Heart right ventricle (tissue), 16 donors: ENCODE data around the gene NFIB. TPM values are rescaled to one million over a fixed set of nuclear protein-coding genes. Genes with fewer than 3 reads are reported as not detected.

Experiments used
- ATAC-seq, 8 donors: fragments of 200-7000 bp; cut with Tn5 transposase; one replicate each; pipeline ENCODE4 v1.9.1; 2020; ENCODE audit warnings: mild to moderate bottlenecking in 8 of 8, moderate library complexity in 8 of 8, moderate number of reproducible peaks in 1 of 8
- DNase-seq, 2 donors: peaks; one replicate each; pipeline ENCODE4 v3.0.0-alpha.2; 2020
- H3K27ac ChIP-seq, 10 donors: fragments of 200-600 bp; sonication (generic) in 2 of 10; one replicate each; pipeline versions ENCODE4 v1.5.0 to v1.8.0; 2020 to 2022; ENCODE audit warnings: mild to moderate bottlenecking in 3 of 10
- H3K27me3 ChIP-seq, 7 donors: fragments of 200-600 bp; one replicate each; pipeline ENCODE4 v1.8.0; 2021 to 2022; ENCODE audit warnings: mild to moderate bottlenecking in 2 of 7
- H3K36me3 ChIP-seq, 9 donors: fragments of 200-600 bp; sonication (generic) in 1 of 9; one replicate each; pipeline versions ENCODE4 v1.5.0 to v1.8.0; 2020 to 2022; ENCODE audit warnings: mild to moderate bottlenecking in 2 of 9
- H3K4me1 ChIP-seq, 9 donors: fragments of 200-600 bp; sonication (generic) in 1 of 9; one replicate each; pipeline versions ENCODE4 v1.5.0 to v1.8.0; 2020 to 2022; ENCODE audit warnings: mild to moderate bottlenecking in 4 of 9
- H3K4me3 ChIP-seq, 10 donors: fragments of 200-600 bp; sonication (generic) in 2 of 10; one replicate each; pipeline versions ENCODE4 v1.5.0 to v1.8.0; 2020 to 2022; ENCODE audit warnings: mild to moderate bottlenecking in 7 of 10, moderate library complexity in 2 of 10
- H3K9me3 ChIP-seq, 11 donors: fragments of 200-600 bp in 10 of 11; sonication (generic) in 2 of 11; one replicate each; pipeline versions ENCODE4 v1.5.0 to v1.8.0; 2013 to 2022; ENCODE audit warnings: mild to moderate bottlenecking in 2 of 11, control low read depth in 1 of 11, moderate library complexity in 1 of 11
- CTCF ChIP-seq, 9 donors: fragments of 200-600 bp; sonication (generic) in 2 of 9; IDR thresholded peaks; one replicate each; pipeline versions ENCODE4 v1.5.0 to v1.8.0; 2021 to 2022; ENCODE audit warnings: antibody characterized with exemption in 9 of 9, mild to moderate bottlenecking in 5 of 9, moderate library complexity in 1 of 9
- WGBS, 2 donors: extraction: QIAGEN DNeasy Blood & Tissue Kit; methylation state at CpG; one replicate each; pipeline ENCODE4 v1.1.7; 2013; ENCODE audit warnings: inconsistent platforms in 1 of 2; 5-methylcytosine and 5-hydroxymethylcytosine counted together
- intact Hi-C, 10 donors: fragments of 100-400 bp; cut with DNase I; formaldehyde crosslinking; loops; one replicate each; pipeline versions ENCODE4 v1.11.1 to v1.14.2; 2022
- polyA plus RNA-seq, 2 donors: library from polyadenylated mRNA; stranded (reverse); fragments of 200-250 nt; gene quantifications; one replicate each; pipeline ENCODE4 v1.2.3, GENCODE V29; 2013
- total RNA-seq, 10 donors: library from RNA; stranded (reverse); fragmentation: NEBNext Ultra II Directional in 3 of 10; extraction: Animal tissue kit (Norgen Biotek cat#: 25700) in 3 of 10; gene quantifications; one replicate each; pipeline versions ENCODE4 v1.2.1 to v1.2.4, GENCODE V29; 2021 to 2023
- donor health status: Arrhythmogenic right ventricular cardiomyopathy.
- donor health status: ischemic (EF 13 %, LVEDD 7.1; RV severe dilation, severe dysfunction).
- donor health status: healthy with polysubstance abuse.
- donor health status: DM: no; HTN: yes; CAD: no.
- donor health status: DM: no; HTN: no; CAD: no.
- donor health status: ischemic (EF 25% LVEDD 6.9; RV normal size, moderate dysfunction).
- donor health status: ischemic (EF 25% LVEDD 5.7; RV mildly dilated, moderate dysfunction).
- donor health status: healthy.
- donor health status: DM: yes; HTN: yes; CAD: no.
- donor health status: Ischemic cardiomyopathy.
- donor health status: ischemic (EF 35%, LVEDD 5.7; RV mildly dilated, moderate dysfunction).
- donor health status: nonischemic (EF 11% LVEDD 7.7; RV severe dilation, severe dysfunction).
- donor health status: DM: yes; HTN: yes; CAD: no.
- donor health status: PGD.
- donor health status: ischemic (EF 29% LVEDD 5.4; RV normal size, mild dysfunction).
- donor health status: nonischemic (EF 23%, LVEDD 6.1; RV moderate dilation, normal function).

The NFIB gene
- total and polyA plus RNA-seq, 12 donors: 16.7 to 145 (median 124) TPM

- TF ChIP-seq CTCF (IDR thresholded peaks at IDR 0.05): no peak
- intact Hi-C loops: no loop called here
- DNase-seq (no peak), ATAC-seq (no peak)
- Histone ChIP-seq H3K27ac (no peak overlapping the region), H3K36me3 (peaks cover 0 to 37% (median 0%) of the 10 kb centered on the region in 9 donors), H3K4me3 (no peak overlapping the region), H3K27me3 (no peaks in the 10 kb centered on the region), H3K9me3 (no peaks in the 10 kb centered on the region), H3K4me1 (peaks cover 0 to 28% (median 5%) of the 10 kb centered on the region in 9 donors)
- 84 to 89% methylated on average over 2 of the region's 2 CpGs for WGBS, 2 donors
Measured at GRCh38 chr9:14141699-14142098, 172.2 kb downstream of the NFIB start.

GRCh38 chr9:14140096-14140697 is 173.7 kb downstream of the NFIB start:
- peaks cover 0 to 32% (median 0%) of the 10 kb centered on the region in 9 donors for H3K36me3 ChIP-seq
- H3K4me1 ChIP-seq: peaks cover 0 to 28% (median 5%) of the 10 kb centered on the region in 9 donors
- H3K27ac ChIP-seq: no peak overlapping the region
- DNase-seq: no peak
- intact Hi-C loops: no loop called here
- TF ChIP-seq CTCF (IDR thresholded peaks at IDR 0.05): no peak
- no peak overlapping the region for H3K4me3 ChIP-seq
- ATAC-seq: peak in 1 of 8 donors; percentile 41
- no peaks in the 10 kb centered on the region for H3K27me3 ChIP-seq
- H3K9me3 ChIP-seq: no peaks in the 10 kb centered on the region

- DNase-seq: no peak
- Histone ChIP-seq H3K36me3 (peaks cover 0 to 32% (median 0%) of the 10 kb centered on the region in 9 donors), H3K4me3 (no peak overlapping the region), H3K27ac (no peak overlapping the region), H3K9me3 (no peaks in the 10 kb centered on the region), H3K27me3 (no peaks in the 10 kb centered on the region), H3K4me1 (peaks cover 0 to 28% (median 5%) of the 10 kb centered on the region in 9 donors)
- WGBS, 2 donors: 76 to 81% methylated on average over 1 of the region's 1 CpG
- ATAC-seq: no peak
- intact Hi-C loops: loop anchor here in 1 of 10 donors (10.0 kb wide), 1 partner anchor 56 kb away; no protein-coding TSS in a partner anchor
- no peak for TF ChIP-seq CTCF (IDR thresholded peaks at IDR 0.05)
Measured at GRCh38 chr9:14139287-14139686, 174.7 kb downstream of the NFIB start.

GRCh38 chr9:14136646-14137370 is 177.1 kb downstream of the NFIB start:
- H3K9me3 ChIP-seq: no peaks in the 10 kb centered on the region
- WGBS, 2 donors: 95% methylated on average over 3 of the region's 3 CpGs
- H3K36me3 ChIP-seq: peaks cover 0 to 45% (median 0%) of the 10 kb centered on the region in 9 donors
- peaks cover 6 to 42% (median 17%) of the 10 kb centered on the region in 9 donors for H3K4me1 ChIP-seq
- intact Hi-C loops: loop anchor here in 1 of 10 donors (10.0 kb wide), 1 partner anchor 58 kb away; no protein-coding TSS in a partner anchor
- no peak overlapping the region for H3K4me3 ChIP-seq
- no peaks in the 10 kb centered on the region for H3K27me3 ChIP-seq
- H3K27ac ChIP-seq: no peak overlapping the region
- ATAC-seq (no peak), DNase-seq (no peak)
- no peak for TF ChIP-seq CTCF (IDR thresholded peaks at IDR 0.05)
